Endothelial cell of umbilical vein (primary cell): Measurements from ENCODE around the gene KCNB1. TPM values are rescaled to one million over a fixed set of nuclear protein-coding genes. Genes with fewer than 3 reads are reported as not detected.

ENCODE experiments used
- BruUV-seq: library from RNA; stranded (reverse); fragments of 400-500 nt; replicated peaks from 2 replicates; lab custom pipeline; 2021; lab: Mats Ljungman, UMichigan
- CTCF ChIA-PET: fragments of 300-600, 350-600 bp; sonication (Branson Sonifier 250); formaldehyde crosslinking; loops from one replicate; lab custom pipeline; 2021; ENCODE audit warnings: antibody characterized with exemption, inconsistent platforms; lab: Charles Lee
- POLR2A ChIA-PET: fragments of 300-600, 350-600 bp; sonication (Branson Sonifier 250); formaldehyde crosslinking; loops from one replicate; lab custom pipeline; 2021; ENCODE audit warnings: antibody characterized with exemption, inconsistent platforms; lab: Charles Lee
- DNase-seq: peaks from one replicate; pipeline ENCODE4 v3.0.0-alpha.2; 2011; ENCODE audit warnings: low read depth, low spot score
- FAIRE-seq: peaks from 2 replicates; lab custom pipeline; 2011; peaks lifted over from hg19 to GRCh38; lab: Jason Lieb, UNC
- H2AFZ ChIP-seq: 2 replicates; pipeline ENCODE4 v1.6.0; 2012; ENCODE audit warnings: low read depth, low read length, control low read depth, inconsistent platforms
- H3K27ac ChIP-seq: 2 replicates; pipeline ENCODE4 v1.5.1; 2011; ENCODE audit warnings: low read depth, mild to moderate bottlenecking, control low read depth, low read length, moderate library complexity; ENCODE audit not compliant: insufficient read depth
- H3K27me3 ChIP-seq, 2 experiments: 2 replicates each; pipeline versions ENCODE4 v1.6.0 to v1.6.1; 2011; ENCODE audit warnings: low read length in 2 of 2, mixed read lengths in 1 of 2; ENCODE audit not compliant: control insufficient read depth in 2 of 2, insufficient read depth in 2 of 2
- H3K36me3 ChIP-seq, 2 experiments: 2 replicates in 1 of 2; 3 replicates in 1 of 2; pipeline ENCODE4 v1.5.1; 2011; ENCODE audit warnings: low read length in 2 of 2, mild to moderate bottlenecking in 1 of 2, moderate library complexity in 1 of 2; ENCODE audit not compliant: control insufficient read depth in 2 of 2, insufficient read depth in 2 of 2; ENCODE audit errors: extremely low read depth in 1 of 2
- H3K4me1 ChIP-seq: 3 replicates; pipeline ENCODE4 v1.5.1; 2011; ENCODE audit warnings: mild to moderate bottlenecking, low read length; ENCODE audit not compliant: control insufficient read depth, insufficient read depth; ENCODE audit errors: extremely low read depth
- H3K4me2 ChIP-seq: 2 replicates; pipeline ENCODE4 v1.6.1; 2011; ENCODE audit warnings: low read length, control low read depth, mixed read lengths; ENCODE audit not compliant: insufficient read depth
- H3K4me3 ChIP-seq, 3 experiments: fragments of 200-600 bp in 1 of 3; sonication (generic), shearing (Covaris generic) in 1 of 3; replicated peaks in 1 of 3; 2 replicates each; pipeline ENCODE4 v1.5.1; 2011 to 2016; ENCODE audit warnings: control low read depth in 3 of 3, low read length in 3 of 3, mild to moderate bottlenecking in 2 of 3, inconsistent platforms in 1 of 3, low read depth in 1 of 3, moderate library complexity in 1 of 3; ENCODE audit not compliant: insufficient read depth in 1 of 3
- H3K79me2 ChIP-seq: 2 replicates; pipeline ENCODE4 v1.6.0; 2012; ENCODE audit warnings: low read length, inconsistent platforms; ENCODE audit not compliant: control insufficient read depth, insufficient read depth
- H3K9ac ChIP-seq: replicated peaks from 2 replicates; pipeline ENCODE3; 2011; ENCODE audit warnings: low read length, control low read depth; ENCODE audit not compliant: insufficient read depth; ENCODE audit errors: extremely low read depth
- H3K9me1 ChIP-seq: replicated peaks from 3 replicates; pipeline ENCODE4 v1.6.0; 2011; ENCODE audit warnings: mild to moderate bottlenecking, low read length; ENCODE audit not compliant: control insufficient read depth, insufficient read depth; ENCODE audit errors: extremely low read depth
- H3K9me3 ChIP-seq: replicated peaks from 2 replicates; pipeline ENCODE4 v1.5.1; 2012; ENCODE audit warnings: low read length, inconsistent platforms; ENCODE audit not compliant: control insufficient read depth, insufficient read depth
- H4K20me1 ChIP-seq: replicated peaks from 2 replicates; pipeline ENCODE3; 2011; ENCODE audit warnings: mild to moderate bottlenecking, low read length; ENCODE audit not compliant: control insufficient read depth, insufficient read depth; ENCODE audit errors: extremely low read depth
- EZH2 ChIP-seq: IDR thresholded peaks from 2 replicates; pipeline ENCODE4 v1.6.1; 2012; ENCODE audit warnings: borderline replicate concordance, low read depth, mild to moderate bottlenecking, moderate library complexity, low read length, inconsistent platforms; ENCODE audit not compliant: severe bottlenecking
- FOS ChIP-seq: IDR thresholded peaks from 2 replicates; pipeline ENCODE4 v1.6.1; 2011; ENCODE audit warnings: mild to moderate bottlenecking, low read length, moderate library complexity, borderline replicate concordance; ENCODE audit not compliant: insufficient read depth
- GATA2 ChIP-seq: IDR thresholded peaks from 2 replicates; pipeline ENCODE4 v1.7.0; 2011; ENCODE audit warnings: low read depth, mild to moderate bottlenecking, moderate library complexity, mixed read lengths, low read length; ENCODE audit not compliant: insufficient read length, insufficient read depth
- JUN ChIP-seq: IDR thresholded peaks from 2 replicates; pipeline ENCODE4 v1.6.1; 2011; ENCODE audit warnings: borderline replicate concordance, low read depth; ENCODE audit not compliant: insufficient read length, insufficient read depth
- MYC ChIP-seq: IDR thresholded peaks from one replicate; pipeline ENCODE4 v1.6.1; 2011; ENCODE audit warnings: mild to moderate bottlenecking, low read depth, low read length
- POLR2A ChIP-seq: IDR thresholded peaks from 2 replicates; pipeline ENCODE4 v1.6.1; 2012; ENCODE audit warnings: low read depth, mild to moderate bottlenecking, control low read depth, low read length
- POLR2AphosphoS5 ChIP-seq: IDR thresholded peaks from 2 replicates; pipeline ENCODE4 v1.6.1; 2012; ENCODE audit warnings: low read depth, mild to moderate bottlenecking, control low read depth, low read length, moderate library complexity; ENCODE audit not compliant: insufficient read depth
- dilution Hi-C: fragments of 300-500 bp; cut with MboI; formaldehyde crosslinking; loops from one replicate; pipeline ENCODE4 v1.15.0; 2019; ENCODE audit warnings: low sequenced_read_pairs; ENCODE audit not compliant: extremely low pct_ligation_motif_present
- intact Hi-C: fragments of 100-400 bp; cut with micrococcal nuclease; formaldehyde crosslinking; loops from one replicate; pipeline ENCODE4 v1.10.0; 2022
- polyA plus RNA-seq, 4 experiments: library from polyadenylated mRNA; depleted of rRNA in 3 of 4; stranded (reverse) in 3 of 4; unstranded in 1 of 4; fragments of >200 nt; gene quantifications; 2 replicates each; pipeline versions ENCODE4 v1.2.1 to v1.2.3, GENCODE V29; 2011 to 2012; ENCODE audit warnings: missing spikeins in 1 of 4
- total RNA-seq: library from RNA; stranded (reverse); gene quantifications from 2 replicates; pipeline ENCODE4 v1.2.3, GENCODE V29; 2021
- TF ChIP-seq, protein P1 (sequence below): IDR thresholded peaks from 2 replicates; pipeline ENCODE4 v1.6.1; 2011; ENCODE audit not compliant: insufficient read depth, insufficient read length
- TF ChIP-seq, protein P2 (sequence below), 2 donors: IDR thresholded peaks; 1 replicate in 1 of 2; 2 replicates in 1 of 2; pipeline ENCODE4 v1.5.1; 2011; ENCODE audit warnings: low read length in 2 of 2, mild to moderate bottlenecking in 2 of 2, moderate library complexity in 2 of 2, control low read depth in 1 of 2, inconsistent platforms in 1 of 2, low read depth in 1 of 2; ENCODE audit not compliant: insufficient read depth in 1 of 2; ENCODE audit errors: extremely low read depth in 1 of 2

KCNB1 gene
- total and polyA plus RNA-seq, 2 donors (not counting 3 experiments of a cell fraction or from before 2014, with no cell fraction given) = not detected

DNA sequence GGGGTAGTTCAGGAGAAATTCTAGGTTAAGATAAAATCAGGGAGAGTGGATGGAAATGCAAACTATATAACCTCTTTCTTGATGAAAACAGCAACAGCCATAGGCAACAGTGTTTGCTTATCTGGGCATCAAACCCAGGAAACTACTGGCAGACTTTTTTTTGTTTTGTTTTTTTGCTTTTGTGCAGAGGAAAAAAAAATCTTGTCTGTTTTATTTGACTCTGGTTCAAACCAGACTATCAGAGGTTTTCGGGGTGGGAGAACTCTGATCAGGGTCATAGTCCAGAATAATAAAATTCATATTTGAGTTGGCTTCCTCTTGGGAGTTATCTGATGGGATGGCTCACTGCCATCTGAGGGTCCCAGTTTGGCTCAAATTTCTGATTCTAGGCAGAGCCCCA, 115.8 kb downstream of the KCNB1 start:
- Histone ChIP-seq H3K79me2 (no peaks in the 10 kb centered on the region), H3K9ac (no peak overlapping the region), H3K4me2 (no peak overlapping the region), H3K4me3 (no peak overlapping the region), H3K27ac (no peak overlapping the region), H4K20me1 (no peaks in the 10 kb centered on the region), H3K9me1 (no peaks in the 10 kb centered on the region), H2AFZ (no peak overlapping the region), H3K36me3 (no peaks in the 10 kb centered on the region), H3K27me3 (peaks cover 19 to 30% of the 10 kb centered on the region in 2 experiments), H3K9me3 (no peaks in the 10 kb centered on the region), H3K4me1 (no peaks in the 10 kb centered on the region)
- CTCF ChIA-PET = interaction anchor here (0.9 to 1.2 kb wide), 2 partner anchors 18 to 117 kb away, joined by 3 read pairs; no protein-coding TSS in a partner anchor
- DNase-seq = no peak
- no TSS peak for BruUV-seq
- POLR2A ChIA-PET = no interaction called here
- TF ChIP-seq, protein P1, sequence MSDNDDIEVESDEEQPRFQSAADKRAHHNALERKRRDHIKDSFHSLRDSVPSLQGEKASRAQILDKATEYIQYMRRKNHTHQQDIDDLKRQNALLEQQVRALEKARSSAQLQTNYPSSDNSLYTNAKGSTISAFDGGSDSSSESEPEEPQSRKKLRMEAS = no peak
- TF ChIP-seq POLR2AphosphoS5 (no peak), JUN (no peak), MYC (no peak), GATA2 (no peak), FOS (no peak), EZH2 (no peak), POLR2A (no peak)
- TF ChIP-seq, protein P2, sequence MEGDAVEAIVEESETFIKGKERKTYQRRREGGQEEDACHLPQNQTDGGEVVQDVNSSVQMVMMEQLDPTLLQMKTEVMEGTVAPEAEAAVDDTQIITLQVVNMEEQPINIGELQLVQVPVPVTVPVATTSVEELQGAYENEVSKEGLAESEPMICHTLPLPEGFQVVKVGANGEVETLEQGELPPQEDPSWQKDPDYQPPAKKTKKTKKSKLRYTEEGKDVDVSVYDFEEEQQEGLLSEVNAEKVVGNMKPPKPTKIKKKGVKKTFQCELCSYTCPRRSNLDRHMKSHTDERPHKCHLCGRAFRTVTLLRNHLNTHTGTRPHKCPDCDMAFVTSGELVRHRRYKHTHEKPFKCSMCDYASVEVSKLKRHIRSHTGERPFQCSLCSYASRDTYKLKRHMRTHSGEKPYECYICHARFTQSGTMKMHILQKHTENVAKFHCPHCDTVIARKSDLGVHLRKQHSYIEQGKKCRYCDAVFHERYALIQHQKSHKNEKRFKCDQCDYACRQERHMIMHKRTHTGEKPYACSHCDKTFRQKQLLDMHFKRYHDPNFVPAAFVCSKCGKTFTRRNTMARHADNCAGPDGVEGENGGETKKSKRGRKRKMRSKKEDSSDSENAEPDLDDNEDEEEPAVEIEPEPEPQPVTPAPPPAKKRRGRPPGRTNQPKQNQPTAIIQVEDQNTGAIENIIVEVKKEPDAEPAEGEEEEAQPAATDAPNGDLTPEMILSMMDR (IDR thresholded peaks at IDR 0.05; ENCODE audit: extremely low read depth in 1 of 2, insufficient read depth in 1 of 2, low read depth in 1 of 2, low read length in 2 of 2) = no peak
- intact Hi-C loops = no loop called here
- FAIRE-seq = no peak
- dilution Hi-C loops = no loop called here
